SH-SY5Y (cell line): ENCODE measurements around the gene ATP6V1B1.

Experiments used
- GATA2 ChIP-seq: IDR thresholded peaks from 2 replicates; pipeline ENCODE4 v1.6.1; 2011; ENCODE audit warnings: mild to moderate bottlenecking, low read depth, low read length
- GATA3 ChIP-seq: IDR thresholded peaks from 2 replicates; pipeline ENCODE4 v1.6.1; 2011; ENCODE audit warnings: low read depth, mild to moderate bottlenecking, low read length, moderate library complexity

GRCh38 chr2:71006955-71007799 lies 71.5 kb downstream of the ATP6V1B1 start:
- TF ChIP-seq GATA2 = no peak
- TF ChIP-seq GATA3 = no peak
